Naive B cell (primary cell): ENCODE results near the gene PSMB7. TPM values are rescaled to one million over a fixed set of nuclear protein-coding genes. Genes with fewer than 3 reads are reported as not detected.

Source experiments
- ATAC-seq, 2 donors: fragments of 150-1000 bp; cut with Tn5 transposase; 2 replicates each; pipeline ENCODE4 v1.10.0; 2021; ENCODE audit warnings: low read depth in 2 of 2, mild to moderate bottlenecking in 2 of 2, moderate library complexity in 2 of 2
- DNase-seq: peaks from one replicate; pipeline ENCODE4 v3.0.0; 2022
- H3K27ac Mint-ChIP-seq, 6 donors: one replicate each; pipeline ENCODE4 v1.8.0; 2020 to 2022; ENCODE audit warnings: mild to moderate bottlenecking in 6 of 6, mixed read lengths in 6 of 6, moderate library complexity in 5 of 6, inconsistent platforms in 2 of 6
- H3K27me3 Mint-ChIP-seq, 3 donors: one replicate each; pipeline ENCODE4 v1.8.0; 2021 to 2022; ENCODE audit warnings: mixed read lengths in 3 of 3, mild to moderate bottlenecking in 1 of 3
- H3K36me3 Mint-ChIP-seq, 2 donors: one replicate each; pipeline ENCODE4 v1.8.0; 2020 to 2022; ENCODE audit warnings: mixed read lengths in 2 of 2, inconsistent platforms in 1 of 2, mild to moderate bottlenecking in 1 of 2
- H3K4me1 Mint-ChIP-seq, 3 donors: one replicate each; pipeline ENCODE4 v1.8.0; 2020 to 2022; ENCODE audit warnings: mixed read lengths in 3 of 3, inconsistent platforms in 1 of 3, mild to moderate bottlenecking in 1 of 3, moderate library complexity in 1 of 3
- H3K4me3 Mint-ChIP-seq, 8 donors: one replicate each; pipeline ENCODE4 v1.8.0; 2020 to 2022; ENCODE audit warnings: mild to moderate bottlenecking in 8 of 8, mixed read lengths in 8 of 8, moderate library complexity in 8 of 8, inconsistent platforms in 2 of 8
- H3K9me3 Mint-ChIP-seq, 7 donors: one replicate each; pipeline ENCODE4 v1.8.0; 2020 to 2022; ENCODE audit warnings: mixed read lengths in 7 of 7, mild to moderate bottlenecking in 5 of 7, inconsistent platforms in 2 of 7, moderate library complexity in 1 of 7
- polyA plus RNA-seq, 6 donors: library from polyadenylated mRNA; unstranded; fragments of 300-500 nt; fragmentation: Illumina TruSeq; gene quantifications; one replicate each; pipeline ENCODE4 v1.2.3, GENCODE V29; 2021; ENCODE audit warnings: low read depth in 6 of 6

PSMB7 gene
- polyA plus RNA-seq, 6 donors from 2014 or later, result 161 to 213 (median 179) TPM

DNA sequence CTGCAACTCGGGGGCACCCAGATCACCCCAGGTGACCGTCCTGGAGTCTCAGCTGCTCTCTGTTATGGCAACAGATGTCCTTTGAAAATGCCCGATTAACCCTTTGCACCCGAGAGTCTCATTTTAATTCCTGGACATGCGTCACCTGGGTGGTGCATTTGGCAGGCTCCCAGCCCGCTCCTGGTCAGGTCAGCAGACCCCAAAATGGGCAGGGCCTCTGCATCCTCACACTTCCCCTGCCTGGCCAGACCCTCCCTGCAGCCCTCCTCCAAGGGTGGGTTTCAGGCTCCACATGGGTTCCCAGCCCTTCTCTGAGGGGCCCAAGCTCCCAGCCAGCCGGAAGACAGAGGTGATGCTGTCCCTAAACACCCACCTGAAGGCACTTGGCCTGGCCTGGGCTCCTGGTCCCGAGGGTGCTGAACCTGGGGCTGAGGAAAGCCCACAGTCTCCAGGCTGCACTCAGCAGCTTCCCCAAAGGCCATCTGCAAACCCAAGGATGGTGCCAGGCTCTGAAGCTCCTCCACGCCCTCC, 69.4 kb downstream of the PSMB7 start:
- H3K9me3 Mint-ChIP-seq, result no peaks in the 10 kb centered on the region
- H3K27me3 Mint-ChIP-seq, result no peaks in the 10 kb centered on the region
- ATAC-seq (no peak), DNase-seq (no peak)
- H3K36me3 Mint-ChIP-seq, result peaks cover 0 to 2% of the 10 kb centered on the region in 2 donors
- peak overlapping the region in 1 of 8 donors; percentile 47 for H3K4me3 Mint-ChIP-seq
- no peaks in the 10 kb centered on the region for H3K4me1 Mint-ChIP-seq
- H3K27ac Mint-ChIP-seq, result peak overlapping the region in 1 of 6 donors; percentile 47

DNA sequence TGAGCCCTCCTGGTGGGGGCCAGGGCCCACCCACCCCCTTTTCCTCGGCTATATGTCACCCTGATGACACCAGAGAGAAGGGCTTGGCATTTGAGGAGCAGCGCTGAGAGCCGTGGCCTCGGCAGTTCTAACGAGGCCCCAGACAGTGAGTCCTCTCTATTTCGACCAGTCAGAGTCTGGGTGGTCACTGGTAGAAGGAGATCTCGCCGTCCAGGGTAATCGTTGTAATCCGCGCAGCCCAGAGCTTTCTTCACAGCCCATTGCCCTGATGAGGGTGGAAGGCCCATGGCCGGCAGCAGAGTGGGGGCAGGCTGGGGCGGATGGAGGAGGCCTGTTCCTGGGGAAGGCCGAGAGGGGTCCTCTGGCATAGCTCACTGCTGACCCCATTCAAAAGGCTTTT, 70.2 kb downstream of the PSMB7 start:
- H3K27me3 Mint-ChIP-seq, result no peaks in the 10 kb centered on the region
- H3K9me3 Mint-ChIP-seq, result no peaks in the 10 kb centered on the region
- DNase-seq (no peak), ATAC-seq (no peak)
- peak overlapping the region in 1 of 6 donors; percentile 18 for H3K27ac Mint-ChIP-seq
- no peaks in the 10 kb centered on the region for H3K4me1 Mint-ChIP-seq
- H3K4me3 Mint-ChIP-seq, result no peak overlapping the region
- no peaks in the 10 kb centered on the region for H3K36me3 Mint-ChIP-seq

DNA sequence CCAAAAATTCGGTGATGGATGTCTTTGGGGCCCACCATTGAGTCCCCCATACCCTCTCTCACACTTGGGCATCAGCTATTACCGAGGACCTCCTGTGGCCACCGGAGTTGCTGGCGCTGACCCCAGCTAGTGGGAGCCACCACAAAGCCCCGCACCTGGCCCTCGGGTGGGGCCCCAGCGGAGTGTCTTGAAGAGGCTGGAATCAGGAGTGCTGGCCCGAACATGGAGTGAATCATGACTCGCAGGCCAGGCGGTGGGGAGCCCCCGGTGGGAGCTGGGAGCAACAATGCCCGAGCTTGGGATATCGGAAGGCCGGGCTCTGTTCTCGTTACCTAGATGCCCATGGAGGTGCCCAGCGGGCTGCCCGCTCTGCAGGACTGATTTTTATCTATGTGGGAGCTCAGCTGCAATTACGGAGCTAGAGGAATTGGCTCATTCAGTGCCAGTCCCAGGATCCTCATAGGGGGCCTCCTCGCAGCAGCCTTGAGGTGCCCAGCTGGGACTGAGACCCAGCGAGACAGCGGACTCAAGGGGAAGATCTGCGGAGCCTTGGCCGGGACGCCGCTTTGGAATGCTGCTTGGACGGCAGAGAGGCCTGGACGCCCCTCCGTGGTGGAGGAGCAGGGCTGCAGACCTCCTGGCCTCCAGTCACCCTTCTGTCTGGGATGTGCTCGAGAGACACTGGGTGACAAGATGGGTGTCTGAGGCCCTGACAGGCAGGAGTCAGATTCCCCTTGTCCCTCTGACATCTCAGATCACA, 70.8 kb downstream of the PSMB7 start:
- Mint-ChIP-seq H3K36me3 (no peaks in the 10 kb centered on the region), H3K9me3 (no peaks in the 10 kb centered on the region), H3K4me1 (no peaks in the 10 kb centered on the region)

DNA sequence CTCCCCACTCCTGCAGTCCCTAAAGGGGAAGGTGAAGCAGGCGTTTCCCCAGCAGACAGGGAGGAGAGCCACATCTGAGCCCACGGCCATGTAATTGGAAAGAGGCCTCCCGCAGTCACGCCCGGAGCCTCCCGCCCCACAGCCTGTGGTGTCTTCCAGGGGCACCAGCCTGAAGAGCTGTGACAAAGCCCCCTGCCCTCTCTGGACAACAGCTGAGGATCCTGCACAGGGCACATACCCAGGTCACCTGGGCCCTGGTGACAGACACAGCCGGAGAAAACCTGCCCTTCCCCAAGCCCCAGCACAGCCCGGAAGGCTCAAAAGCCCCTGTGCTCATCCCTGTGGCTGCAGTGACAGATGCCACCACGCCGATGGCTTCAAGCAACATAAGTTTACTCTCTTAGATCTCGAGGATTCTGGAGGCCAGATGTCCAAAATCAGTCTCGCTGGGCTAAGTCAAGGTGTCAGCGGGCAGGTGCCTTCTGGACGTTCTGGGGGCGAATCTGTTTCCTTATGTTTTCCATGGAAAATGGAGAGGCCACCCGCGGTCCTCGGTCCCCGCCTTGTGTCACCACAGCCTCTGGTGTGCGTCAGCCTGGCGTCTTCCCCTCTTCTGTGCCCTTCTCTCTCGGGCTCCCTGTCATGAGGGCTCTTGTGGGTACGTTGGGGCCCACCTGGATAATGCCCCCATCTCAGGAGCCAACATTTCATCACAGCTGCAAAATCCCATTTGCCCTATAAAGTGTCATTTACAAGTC, 71.5 kb downstream of the PSMB7 start:
- H3K4me1 Mint-ChIP-seq, result no peaks in the 10 kb centered on the region
- H3K36me3 Mint-ChIP-seq, result no peaks in the 10 kb centered on the region
- no peak for ATAC-seq
- no peak for DNase-seq
- H3K27ac Mint-ChIP-seq, result peak overlapping the region in 2 of 6 donors; percentile 15 to 60
- H3K4me3 Mint-ChIP-seq, result no peak overlapping the region
- no peaks in the 10 kb centered on the region for H3K9me3 Mint-ChIP-seq
- H3K27me3 Mint-ChIP-seq, result no peaks in the 10 kb centered on the region

More for the DNA sequence above, 70.8 kb downstream of the PSMB7 start:
- ATAC-seq (no peak), DNase-seq (no peak)
- H3K4me3 Mint-ChIP-seq, result no peak overlapping the region
- H3K27ac Mint-ChIP-seq, result peak overlapping the region in 3 of 6 donors; percentile 14 to 60 (median 18)
- H3K27me3 Mint-ChIP-seq, result no peaks in the 10 kb centered on the region

DNA sequence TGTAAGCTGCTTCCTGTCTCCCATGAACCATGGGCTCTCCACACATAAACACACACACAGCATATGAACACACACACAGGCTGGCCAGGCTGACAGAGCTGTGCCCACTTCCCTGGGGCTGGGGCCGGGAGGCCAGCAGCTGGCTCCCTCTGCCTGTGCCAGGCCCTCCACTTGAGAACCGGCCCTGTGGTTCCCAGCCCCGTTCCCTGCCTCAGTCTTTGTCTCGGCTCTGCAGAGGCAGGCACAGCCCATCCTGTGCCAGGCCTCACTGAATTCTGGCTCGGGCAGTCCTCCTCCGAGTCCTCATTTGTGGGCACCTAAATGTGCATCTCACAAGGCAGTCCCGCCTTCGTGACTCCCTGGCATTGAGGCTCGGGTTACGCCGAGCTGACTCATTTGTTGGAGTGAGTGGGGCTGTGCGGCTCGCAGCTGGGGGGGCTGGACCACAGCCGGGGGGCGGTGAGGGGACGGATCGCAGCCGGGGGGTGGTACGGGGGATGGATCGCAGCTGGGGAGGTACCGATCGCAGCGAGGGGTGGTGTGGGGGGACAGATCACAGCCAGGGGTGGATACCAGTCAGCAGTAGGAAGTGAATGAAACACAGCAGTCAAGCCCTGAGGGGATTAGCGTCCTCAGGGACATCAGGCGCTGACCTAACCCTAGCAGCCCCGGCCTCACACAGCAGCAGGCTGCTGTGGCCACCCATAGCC, 72.3 kb downstream of the PSMB7 start:
- DNase-seq (no peak), ATAC-seq (no peak)
- Mint-ChIP-seq H3K27ac (peak overlapping the region in 2 of 6 donors; percentile 82 to 92), H3K27me3 (no peaks in the 10 kb centered on the region), H3K4me3 (no peak overlapping the region), H3K36me3 (no peaks in the 10 kb centered on the region), H3K4me1 (no peaks in the 10 kb centered on the region), H3K9me3 (peaks cover 0 to 6% (median 0%) of the 10 kb centered on the region in 7 donors)

DNA sequence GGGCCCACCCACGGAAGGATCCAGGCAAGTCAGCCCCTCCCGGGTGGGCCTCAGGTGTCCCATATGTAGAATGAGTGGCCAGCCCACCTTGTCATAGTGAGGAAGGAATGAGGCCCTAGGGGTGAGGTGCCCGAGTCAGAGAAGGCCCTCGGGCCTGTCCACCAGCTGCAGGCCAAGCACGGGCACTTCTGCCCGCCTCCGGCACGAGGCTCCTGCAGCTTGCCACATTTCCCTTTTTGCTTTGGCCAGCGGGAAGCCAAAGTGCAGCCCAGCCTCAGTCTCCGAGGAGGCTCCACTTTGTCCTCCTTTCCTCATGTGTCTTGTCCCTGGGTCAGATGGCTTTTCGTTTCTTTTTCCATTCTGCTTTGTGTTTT, 72.9 kb downstream of the PSMB7 start:
- no peak for ATAC-seq
- no peaks in the 10 kb centered on the region for H3K27me3 Mint-ChIP-seq
- H3K9me3 Mint-ChIP-seq, result peaks cover 0 to 9% (median 4%) of the 10 kb centered on the region in 7 donors
- DNase-seq, result no peak
- H3K4me3 Mint-ChIP-seq, result no peak overlapping the region
- no peaks in the 10 kb centered on the region for H3K4me1 Mint-ChIP-seq
- H3K36me3 Mint-ChIP-seq, result peaks cover 3 to 5% of the 10 kb centered on the region in 2 donors
- peak overlapping the region in 2 of 6 donors; percentile 69 to 92 for H3K27ac Mint-ChIP-seq

DNA sequence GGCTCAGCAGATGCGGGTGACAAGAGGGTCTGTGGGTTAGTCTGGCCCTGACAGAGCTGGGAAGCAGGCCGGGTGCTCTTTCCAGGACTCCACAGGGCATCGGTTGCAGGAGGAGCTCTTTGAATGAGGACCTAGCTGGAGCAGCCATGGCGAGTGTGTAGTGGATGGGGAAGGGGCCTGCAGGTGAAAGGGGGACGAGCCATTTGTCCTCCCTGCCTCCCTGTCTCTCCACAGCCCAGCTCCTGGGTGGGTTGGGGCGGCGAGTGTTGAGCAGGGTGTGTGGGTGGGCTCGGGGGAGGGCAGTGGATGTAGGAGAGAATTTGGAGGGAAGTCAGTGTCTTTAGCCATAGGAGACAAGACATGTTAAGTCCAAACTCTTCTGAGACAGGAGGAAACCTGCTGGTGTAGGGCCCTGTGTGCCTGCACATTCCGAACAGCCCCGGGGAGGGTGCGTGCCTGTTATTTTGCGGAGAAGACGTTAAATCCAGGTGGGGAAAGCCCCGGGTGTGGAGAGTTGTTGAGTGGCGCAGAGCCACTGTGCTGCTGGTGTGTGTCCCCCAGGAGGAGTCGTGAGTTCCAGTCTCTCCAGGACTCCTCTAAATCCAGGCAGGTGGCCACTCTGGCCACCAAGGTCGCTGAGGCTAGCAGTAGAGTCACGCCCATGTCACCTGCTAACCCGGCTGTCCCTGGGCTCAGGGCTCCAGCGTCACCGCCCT, 73.6 kb downstream of the PSMB7 start:
- Mint-ChIP-seq H3K4me1 (no peaks in the 10 kb centered on the region), H3K9me3 (peaks cover 0 to 13% (median 4%) of the 10 kb centered on the region in 7 donors), H3K27ac (peak overlapping the region in 1 of 6 donors; percentile 51), H3K4me3 (no peak overlapping the region), H3K27me3 (no peaks in the 10 kb centered on the region), H3K36me3 (peaks cover 7 to 10% of the 10 kb centered on the region in 2 donors)
- DNase-seq (no peak), ATAC-seq (no peak)

DNA sequence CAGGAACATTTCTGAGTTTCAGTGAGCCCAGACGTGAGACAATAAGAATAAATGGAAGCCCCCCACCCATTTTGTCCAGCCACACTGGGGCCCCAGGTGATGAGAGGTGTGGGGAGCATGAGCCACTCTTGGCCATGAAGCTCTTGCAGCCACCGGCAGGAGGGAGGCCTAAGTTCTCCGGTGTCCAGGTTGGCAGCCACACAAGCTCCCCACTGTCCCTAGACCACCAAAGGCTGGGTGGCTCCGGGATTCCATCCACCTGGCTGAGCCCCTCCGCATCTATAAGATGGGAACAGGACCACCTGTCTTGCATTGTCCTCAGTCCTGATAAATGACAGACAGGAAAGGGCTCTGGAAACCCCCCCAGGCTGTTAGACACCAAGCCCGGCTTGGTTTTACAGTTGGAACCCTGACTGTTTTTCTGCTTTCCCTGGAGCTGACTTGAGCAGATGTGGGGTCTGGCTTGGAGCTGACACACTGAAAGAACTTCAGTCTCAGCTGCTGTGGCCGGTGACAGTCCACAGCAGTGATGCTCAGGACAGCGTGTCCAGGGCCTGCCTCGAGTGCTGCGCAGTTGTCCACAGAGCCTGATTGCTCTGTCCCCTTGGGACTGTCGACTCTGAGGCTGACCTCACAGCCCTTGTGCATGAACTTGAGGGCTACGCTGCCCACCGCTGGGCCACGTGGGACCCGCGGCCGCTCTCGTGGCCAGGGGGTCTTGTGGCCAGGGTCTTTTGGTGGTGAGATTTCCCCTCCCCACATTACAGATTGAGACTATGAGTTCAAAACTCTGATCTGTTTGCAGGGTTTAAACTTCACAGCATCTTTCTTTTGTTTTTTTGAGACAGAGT, 74.8 kb downstream of the PSMB7 start:
- Mint-ChIP-seq H3K4me1 (no peaks in the 10 kb centered on the region), H3K27me3 (no peaks in the 10 kb centered on the region), H3K9me3 (peaks cover 0 to 13% (median 4%) of the 10 kb centered on the region in 7 donors), H3K27ac (peak overlapping the region in 1 of 6 donors; percentile 24), H3K36me3 (peaks cover 7 to 20% of the 10 kb centered on the region in 2 donors), H3K4me3 (no peak overlapping the region)
- no peak for DNase-seq
- no peak for ATAC-seq

DNA sequence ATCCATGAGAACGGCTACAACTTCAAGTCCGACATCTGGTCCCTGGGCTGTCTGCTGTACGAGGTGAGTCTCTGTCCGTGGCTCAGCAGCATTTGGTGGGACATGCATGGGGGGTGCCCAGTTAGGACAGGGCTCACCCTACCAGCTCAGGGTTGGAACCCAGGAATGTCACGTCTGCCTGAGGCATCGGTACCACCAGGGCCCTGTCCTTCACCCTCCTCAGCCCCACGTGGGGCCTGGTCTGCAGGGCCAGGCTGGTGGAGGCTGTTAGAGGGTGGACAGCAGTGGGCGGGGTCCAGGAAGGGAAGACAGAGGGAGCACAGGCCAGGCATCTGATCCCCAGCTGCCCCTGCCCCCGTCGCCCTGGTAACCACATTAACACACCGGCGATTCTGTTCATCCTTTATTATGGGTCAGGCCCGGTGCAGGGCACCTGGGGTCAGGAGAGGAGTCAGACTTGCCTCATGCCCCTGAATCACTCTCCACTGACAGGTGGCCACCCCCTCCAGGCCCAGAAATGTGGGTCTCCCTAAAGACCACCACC, 75.6 kb downstream of the PSMB7 start:
- Mint-ChIP-seq H3K4me3 (no peak overlapping the region), H3K27me3 (no peaks in the 10 kb centered on the region), H3K27ac (peak overlapping the region in 2 of 6 donors; percentile 24 to 56), H3K9me3 (peaks cover 0 to 13% (median 4%) of the 10 kb centered on the region in 7 donors), H3K4me1 (no peaks in the 10 kb centered on the region), H3K36me3 (peaks cover 7 to 22% of the 10 kb centered on the region in 2 donors)
- DNase-seq, result no peak
- no peak for ATAC-seq

DNA sequence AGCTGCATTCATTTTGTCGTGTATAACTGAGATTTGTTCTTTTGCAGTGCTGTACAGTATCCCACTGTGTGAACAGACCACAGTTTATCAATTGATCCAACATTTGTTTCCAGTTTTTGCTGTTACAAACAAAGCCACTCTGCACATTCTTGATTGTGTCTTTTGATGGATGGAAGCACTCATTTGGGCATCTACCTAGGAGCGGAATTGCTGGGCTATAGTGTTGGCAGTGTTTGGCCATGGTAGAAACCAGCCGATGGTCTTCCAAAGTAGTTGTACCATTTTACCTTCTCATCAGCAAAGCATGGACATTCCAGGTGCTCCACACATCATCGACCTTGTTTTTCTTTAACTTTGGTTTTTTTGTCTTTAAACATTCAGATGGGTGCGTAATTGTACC, 77.7 kb downstream of the PSMB7 start:
- H3K27ac Mint-ChIP-seq, result no peak overlapping the region
- ATAC-seq (no peak), DNase-seq (no peak)
- H3K27me3 Mint-ChIP-seq, result no peaks in the 10 kb centered on the region
- H3K4me3 Mint-ChIP-seq, result no peak overlapping the region
- peaks cover 0 to 13% (median 4%) of the 10 kb centered on the region in 7 donors for H3K9me3 Mint-ChIP-seq
- H3K4me1 Mint-ChIP-seq, result no peaks in the 10 kb centered on the region
- H3K36me3 Mint-ChIP-seq, result peaks cover 7 to 22% of the 10 kb centered on the region in 2 donors

DNA sequence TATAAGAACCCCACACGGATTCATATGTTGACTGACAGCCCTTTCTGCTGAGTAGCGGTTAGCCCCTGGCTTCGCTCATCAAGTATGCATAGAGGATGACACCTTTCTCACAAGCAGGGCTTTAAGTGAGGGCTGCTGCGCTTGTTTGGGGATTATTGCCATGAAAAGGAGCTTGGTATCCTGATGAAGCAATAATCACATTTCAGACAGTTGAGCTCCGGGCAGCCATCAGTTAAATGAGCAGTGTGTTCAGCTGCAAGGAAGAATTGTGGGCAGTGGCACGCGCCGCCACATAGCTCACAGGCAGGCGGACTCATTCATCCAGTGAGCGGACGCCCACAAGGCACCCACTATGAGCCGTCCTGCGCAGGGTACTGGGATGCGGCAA, 79.9 kb downstream of the PSMB7 start:
- Mint-ChIP-seq H3K36me3 (peaks cover 11 to 22% of the 10 kb centered on the region in 2 donors), H3K27me3 (no peaks in the 10 kb centered on the region), H3K4me3 (no peak overlapping the region), H3K27ac (peak overlapping the region in 1 of 6 donors; percentile 70), H3K4me1 (no peaks in the 10 kb centered on the region), H3K9me3 (peaks cover 0 to 13% (median 4%) of the 10 kb centered on the region in 7 donors)
- DNase-seq, result no peak
- no peak for ATAC-seq
